NOMO-1 treated with DMSO at 0.1 percent for 48 hours (cell line): ENCODE results near the gene MACROD1.
A peak's percentile ranks its signal among the peaks of the same experiment; 100 is the strongest.

ENCODE experiments used
- DNase-seq: peaks from one replicate; lab custom pipeline; 2025; ENCODE audit not compliant: unreplicated experiment; lab: John Stamatoyannopoulos, UW

Gene MACROD1

DNA sequence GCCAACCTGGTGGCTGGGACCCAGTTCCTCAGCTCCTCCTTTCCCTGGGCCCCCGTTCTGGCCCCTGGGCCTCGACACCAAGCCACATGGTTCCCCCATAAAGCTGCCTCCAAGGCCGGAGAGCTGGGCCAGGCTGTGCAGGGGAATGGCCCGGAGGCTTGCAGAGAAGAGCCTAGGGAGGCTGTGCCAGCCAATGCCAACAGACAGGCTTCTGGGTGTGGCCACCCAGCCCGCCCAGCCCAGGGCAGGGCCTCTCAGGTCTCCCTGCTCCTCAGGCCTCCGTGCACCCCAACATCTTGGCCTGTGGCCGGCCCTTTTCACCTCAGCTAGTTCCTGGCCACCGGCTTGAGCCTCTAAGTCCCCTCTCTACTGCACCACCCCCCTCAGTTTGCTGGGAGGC is 147.6 kb downstream of the MACROD1 start:
- no peak for DNase-seq

DNA sequence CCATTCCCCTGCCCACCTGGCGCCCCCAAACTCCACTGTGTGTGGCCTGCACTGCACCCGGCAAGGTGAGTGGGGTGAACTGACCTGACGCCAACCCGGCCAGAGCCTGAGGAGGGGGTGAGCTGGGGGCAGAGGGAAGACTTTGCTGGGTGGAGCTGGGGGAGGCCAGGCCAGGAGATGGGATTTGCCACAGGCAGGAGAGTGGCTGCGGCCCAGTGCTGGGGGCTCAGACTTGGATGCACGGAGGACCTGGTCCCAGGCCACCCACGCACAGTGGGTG is 148.0 kb downstream of the MACROD1 start:
- no peak for DNase-seq

DNA sequence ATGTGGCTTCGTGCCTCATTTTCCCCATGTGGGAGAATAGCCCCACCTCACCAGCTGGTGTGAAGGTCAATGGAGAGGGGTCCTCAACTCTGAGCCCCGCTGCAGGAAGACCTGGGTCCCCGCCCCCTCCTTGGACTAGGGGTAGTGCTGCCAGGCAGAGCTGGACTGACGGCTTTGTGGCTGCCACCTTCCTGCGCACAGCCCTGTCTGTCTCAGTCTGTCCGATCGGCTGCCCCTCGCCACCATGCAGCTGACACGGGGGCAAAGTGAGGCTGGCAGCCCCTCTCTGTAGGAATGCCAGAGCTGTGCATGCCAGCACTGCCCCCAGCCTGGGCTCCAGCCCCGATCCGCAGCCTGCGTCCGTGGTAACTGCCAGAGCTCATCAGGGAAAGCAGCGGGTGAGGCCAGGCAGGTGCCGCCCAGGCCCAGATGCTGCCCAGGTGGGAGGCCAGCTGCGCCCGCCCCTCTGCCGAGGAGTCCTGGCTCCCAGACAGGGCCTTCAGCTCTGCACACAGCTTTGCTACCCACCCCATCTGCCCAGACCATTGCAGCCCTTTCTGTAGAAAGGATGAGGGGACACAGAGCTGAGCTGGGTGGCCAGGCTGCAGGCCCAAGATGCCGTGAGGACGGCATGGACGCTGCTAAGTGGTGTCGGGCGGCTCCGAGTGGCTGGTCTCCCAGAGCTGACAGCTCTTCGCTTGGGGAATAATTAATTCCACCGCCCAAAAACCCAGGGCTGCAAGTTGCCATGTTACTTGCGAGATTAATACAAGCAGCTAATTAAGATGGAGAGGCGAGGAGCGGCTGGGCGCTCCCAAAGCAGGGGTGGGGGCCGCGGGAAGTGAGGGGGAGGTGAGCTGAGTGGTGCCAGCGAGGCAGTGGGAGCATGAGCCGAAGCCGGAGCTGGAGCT is 149.7 kb downstream of the MACROD1 start:
- DNase-seq, result no peak

DNA sequence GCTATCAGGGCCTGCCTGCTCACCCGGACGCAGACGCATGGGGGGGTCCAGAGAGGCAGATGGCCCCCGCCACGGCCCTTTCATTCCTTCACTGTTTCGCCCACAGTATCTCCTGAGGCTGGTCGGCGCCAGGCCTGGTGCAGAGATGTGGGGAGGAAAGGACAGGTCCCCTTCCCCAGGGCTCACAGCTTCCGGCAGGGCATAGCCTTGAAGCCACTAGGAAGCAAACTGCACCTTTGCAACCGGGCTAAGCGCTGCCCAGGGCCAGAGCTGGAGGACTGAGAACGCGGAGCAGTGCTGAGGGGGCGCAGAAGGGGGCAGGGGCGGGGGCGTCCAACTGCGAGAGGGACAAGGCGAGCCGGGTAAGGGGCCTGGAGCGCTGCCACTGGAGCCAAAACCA is 150.4 kb downstream of the MACROD1 start:
- DNase-seq, result no peak

DNA sequence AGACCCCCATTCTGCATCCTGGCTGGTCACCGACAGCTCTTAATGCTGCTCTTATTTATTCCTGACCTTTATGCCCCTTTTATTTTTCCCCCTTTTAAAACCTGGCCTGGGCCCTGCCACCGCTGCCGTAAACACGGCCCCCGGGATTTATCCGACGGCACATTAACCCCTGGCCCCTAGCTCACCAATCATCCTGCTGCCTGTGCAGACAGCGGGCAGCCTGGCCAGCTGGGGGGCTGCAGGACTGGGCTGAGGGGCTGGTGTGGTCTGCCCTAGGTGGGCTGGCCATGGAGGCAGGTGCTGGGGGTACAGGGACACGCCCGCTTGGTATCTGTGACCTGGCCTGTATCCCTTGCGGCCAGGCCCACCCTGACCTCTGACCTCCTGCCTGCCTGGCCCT is 151.6 kb downstream of the MACROD1 start:
- DNase-seq, result no peak

DNA sequence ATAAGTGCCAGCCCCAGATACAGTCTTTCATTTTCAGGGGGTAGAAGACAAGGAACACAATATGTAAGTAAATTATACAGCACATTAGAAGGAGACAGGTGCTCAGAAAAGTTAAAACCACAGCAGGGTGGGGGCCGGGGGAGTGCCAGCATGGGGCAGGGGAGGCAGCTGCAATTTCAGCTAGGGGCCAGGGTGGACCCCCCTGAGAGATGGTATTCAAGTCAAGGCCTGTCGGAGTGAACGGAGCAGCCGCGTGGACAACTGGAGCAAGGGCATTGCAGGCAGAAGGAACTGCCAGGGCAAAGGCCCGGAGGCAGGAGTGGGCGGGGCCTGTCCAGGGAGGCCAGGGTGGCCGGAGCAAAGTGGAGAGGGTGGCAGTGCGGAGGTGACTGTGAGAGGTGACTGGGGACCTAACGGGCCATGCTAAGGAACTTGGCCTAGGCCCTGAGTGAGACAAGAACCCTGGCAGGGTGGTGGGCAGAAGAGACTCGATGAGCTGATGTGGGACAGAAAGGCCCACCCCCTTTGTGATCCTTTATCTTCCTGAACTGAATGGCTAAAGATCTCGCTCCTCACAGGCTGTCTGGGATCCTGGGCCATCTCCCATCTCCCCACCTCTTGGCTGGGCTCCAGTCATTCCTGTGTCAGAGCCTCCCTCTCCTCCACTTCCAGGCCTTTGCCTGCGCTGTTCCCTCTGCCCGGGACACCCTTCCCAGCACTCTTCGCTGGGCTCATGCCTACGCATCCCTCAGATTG is 152.6 kb downstream of the MACROD1 start:
- DNase-seq, result no peak

DNA sequence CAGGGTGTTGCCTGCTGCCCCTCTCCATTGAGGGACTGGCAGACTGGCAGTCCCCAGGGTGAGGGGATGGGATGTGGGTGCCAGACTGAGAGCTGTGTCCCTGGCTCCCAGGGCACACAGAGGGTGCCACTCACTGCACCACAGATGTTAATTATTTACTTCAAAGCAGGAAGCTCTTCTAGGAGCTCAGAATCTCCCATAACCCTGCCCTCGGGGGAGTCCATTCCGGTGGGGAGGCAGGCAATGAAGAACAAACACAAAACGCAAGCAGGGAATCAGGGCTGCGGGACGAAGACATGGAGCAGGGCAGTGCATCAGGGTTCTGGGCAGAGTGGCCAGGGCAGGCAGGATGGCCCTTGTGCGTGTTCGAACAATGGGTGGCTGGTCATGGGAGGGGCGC is 154.5 kb downstream of the MACROD1 start:
- no peak for DNase-seq

DNA sequence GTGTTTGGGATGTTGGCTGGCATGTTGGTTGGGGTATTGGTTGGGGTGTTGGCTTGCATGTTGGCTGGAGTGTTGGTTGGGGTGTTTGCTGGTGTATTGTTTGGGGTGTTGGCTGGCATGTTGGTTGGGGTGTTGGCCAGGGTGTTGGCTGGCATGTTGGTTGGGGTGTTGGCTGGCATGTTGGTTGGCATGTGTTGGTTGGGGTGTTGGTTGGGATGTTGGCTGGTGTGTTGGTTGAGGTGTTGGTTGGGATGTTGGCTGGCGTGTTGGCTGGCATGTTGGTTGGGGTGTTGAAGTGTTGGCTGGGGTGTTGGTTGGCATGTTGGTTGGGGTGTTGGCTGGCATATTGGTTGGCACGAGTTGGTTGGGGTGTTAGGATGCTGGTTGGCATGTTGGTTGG is 155.1 kb downstream of the MACROD1 start:
- DNase-seq, result no peak

DNA sequence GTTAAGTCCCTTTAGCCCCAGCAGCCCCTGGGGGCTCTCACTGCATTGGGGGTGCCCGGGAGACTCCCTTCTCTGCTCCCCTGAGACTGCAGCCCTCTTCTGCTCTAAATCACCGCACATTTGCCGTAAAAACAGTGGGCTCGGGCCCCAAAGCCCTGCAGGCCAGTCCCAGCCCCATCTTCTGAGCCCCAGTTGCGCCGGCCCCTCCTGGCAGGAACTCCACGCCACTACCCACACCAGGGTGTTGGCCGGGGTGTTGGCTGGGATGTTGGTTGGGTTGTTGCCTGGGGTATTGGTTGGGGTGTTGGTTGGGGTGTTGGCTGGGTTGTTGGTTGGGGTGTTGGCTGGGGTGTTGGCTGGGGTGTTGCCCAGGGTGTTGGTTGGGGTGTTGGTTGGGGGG is 156.2 kb downstream of the MACROD1 start:
- DNase-seq, result no peak

DNA sequence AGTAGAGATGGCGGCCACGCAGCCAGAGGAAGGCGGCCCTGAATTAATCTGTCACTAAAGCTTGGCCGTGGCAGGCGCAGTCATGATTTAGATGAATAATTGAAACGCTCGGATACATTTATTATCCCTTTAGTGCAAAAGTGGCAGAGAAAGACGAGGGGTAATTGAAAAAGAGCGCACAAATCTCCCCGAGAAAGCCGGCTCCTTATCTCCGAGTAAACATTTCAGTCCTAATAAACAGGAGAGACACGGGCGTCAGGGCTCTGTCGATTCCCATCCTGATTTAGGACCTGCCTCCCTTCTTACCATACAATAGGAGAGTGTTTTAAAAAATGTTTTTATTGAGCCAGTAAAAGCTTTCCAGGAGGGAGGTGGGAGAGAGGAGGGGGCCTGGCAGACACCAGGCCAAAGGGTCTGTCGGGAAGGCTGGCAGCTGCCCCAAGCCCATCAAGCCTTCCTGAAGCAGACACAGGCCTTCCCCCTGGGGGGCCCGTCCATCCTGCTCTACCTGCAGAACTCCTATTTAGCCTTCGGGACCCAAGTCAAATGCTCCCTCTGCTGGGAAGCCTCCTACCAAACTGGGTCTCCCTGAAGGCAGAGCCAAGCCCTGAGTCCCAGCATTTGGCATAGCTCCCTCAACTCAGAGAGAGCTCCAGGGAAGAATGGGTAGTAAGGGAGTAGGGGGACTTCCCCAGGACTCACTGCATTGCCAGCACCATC is 156.8 kb downstream of the MACROD1 start:
- DNase-seq, result no peak

DNA sequence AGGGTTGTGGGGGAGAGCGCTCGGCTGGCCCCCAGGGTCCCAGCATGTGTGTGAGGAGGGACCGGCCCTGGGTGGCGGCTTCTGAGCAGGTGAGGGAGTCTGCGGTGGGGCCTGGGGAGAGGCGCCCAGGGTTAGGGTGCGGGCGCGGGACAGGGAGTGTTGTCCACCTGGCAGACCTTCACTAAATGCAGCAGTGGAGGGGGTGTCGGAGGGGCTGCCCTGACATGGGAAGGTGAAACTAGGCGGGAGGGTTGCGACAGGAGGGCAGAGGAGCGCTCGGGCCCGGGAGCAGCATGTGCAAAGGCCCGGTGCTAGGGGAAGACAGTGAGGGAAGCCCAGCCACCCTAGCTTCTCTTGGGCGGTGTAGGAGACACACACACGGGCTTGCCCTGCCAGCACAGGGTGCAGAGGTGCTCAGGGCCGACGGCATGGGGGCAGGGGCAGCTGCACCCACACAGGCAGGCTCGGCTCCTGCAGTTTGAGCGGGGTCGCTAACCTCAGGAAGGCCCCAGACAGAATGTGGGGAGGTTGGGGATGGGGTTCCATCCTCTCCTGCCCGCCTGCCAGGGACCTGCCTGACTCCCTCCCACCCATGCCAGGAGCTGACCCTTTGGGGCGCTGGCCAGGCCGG is 157.5 kb downstream of the MACROD1 start:
- no peak for DNase-seq

DNA sequence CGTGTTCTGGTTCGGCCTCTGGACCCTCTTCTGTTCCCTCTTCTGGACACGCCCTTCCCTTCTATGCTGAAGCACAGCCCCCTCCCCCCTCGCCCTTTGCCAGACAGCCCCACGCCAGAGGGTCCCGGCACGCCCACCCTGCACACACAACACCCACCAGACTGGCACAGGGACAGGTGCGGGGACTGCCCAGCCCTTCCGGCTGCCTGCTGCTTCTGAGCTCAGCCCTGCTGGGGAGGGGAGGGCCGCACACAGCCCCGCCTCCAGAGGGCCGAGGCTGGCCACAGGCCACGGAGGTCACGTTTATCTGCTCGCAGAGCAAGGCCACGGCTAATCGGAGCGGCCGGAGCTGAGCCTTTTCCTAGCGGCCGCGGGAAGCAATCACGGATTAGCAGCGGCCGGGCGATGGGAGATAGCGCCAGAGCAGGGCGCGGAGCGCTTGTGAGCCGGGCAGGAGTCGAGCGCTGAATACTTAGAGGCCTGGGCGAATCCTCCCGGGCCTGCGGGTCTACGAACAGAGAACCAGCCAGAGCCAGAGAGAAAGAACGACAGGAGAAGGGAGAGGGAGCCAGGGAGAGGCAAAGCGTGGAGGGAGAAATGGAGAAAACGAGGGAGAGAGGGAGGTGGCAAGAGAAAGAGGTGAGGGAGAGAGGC is 158.2 kb downstream of the MACROD1 start:
- DNase-seq, result no peak

DNA sequence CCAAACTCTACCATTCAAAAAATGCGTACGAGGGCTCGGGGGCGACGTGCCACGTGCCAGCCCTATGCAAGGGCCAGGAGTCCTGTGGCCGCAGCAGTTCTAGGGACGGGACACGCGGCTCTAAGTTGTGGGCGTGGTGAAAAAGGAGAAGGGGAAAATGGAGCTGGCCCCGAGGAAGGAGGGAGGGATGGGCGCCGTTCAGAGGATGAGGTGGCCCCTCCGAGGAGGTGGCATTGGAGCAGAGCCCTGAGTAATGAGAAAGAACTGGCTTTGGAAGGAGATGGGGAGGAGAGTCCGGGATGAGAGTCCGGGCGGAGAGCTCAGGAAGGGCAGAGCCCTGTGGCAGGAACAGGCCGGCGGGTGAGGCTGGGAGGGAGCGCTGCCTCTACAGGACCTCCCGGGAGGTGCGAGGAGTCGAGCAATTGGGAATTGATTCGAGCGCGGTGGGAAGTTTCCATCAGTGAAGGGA is 158.7 kb downstream of the MACROD1 start:
- DNase-seq, result peak; percentile 58

DNA sequence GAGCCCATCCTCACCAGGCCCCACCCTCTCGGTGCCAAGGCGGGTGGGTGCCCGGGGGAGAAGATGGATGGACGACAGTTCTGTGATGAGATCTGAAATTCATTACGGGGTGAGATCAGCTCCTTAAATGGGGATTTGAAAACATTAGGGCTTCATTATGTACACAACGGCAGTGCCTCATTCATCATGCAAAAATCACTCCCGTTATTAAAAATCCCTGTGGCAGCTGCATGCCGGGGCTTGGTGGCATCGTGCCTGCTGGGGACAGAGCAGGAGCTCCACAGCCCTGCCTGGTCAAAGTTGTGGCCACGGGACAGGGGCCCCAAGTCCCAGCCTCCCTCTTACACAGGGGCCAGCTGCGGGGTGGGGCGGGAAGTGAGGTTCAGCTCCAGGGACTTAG is 159.5 kb downstream of the MACROD1 start:
- DNase-seq, result no peak

DNA sequence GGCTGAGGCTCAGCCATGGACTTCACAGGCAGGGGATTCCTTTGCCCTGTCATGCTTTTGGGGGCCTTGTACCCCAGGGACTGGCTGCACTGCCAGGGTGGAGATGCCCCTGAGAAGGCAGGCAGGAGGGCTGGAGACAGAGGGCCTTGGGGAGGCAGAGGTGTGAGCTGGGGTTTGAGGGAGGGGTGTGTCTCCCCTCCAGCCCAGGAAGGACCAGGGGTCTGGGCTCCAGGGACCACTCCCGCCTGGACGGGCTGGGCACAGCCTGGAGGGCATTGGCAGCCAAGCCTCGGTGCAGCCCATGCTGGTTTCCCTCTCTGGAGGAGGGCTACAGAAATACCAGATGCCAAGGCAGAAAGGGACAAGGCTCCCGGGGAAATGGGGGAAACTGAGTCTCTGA is 160.2 kb downstream of the MACROD1 start:
- no peak for DNase-seq

DNA sequence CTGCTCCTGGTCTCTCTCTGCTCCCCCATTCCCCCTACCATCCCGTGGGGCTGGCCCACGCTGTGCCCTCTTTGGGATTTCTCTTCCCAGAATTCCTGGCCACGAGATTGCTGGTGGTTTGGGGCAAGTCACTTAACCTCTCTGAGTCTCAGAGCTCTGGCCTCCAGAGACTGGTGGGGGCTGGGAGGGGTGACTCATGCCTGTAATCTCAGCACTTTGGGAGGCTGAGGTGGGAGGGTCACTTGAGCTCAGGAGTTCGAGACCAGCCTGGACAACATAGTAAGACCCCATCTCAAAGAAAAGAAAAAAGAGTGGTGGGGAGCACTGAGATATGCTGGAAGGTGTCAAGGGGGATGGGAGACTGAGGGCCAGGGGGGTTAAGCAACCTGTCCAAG is 161.3 kb downstream of the MACROD1 start:
- DNase-seq, result no peak

DNA sequence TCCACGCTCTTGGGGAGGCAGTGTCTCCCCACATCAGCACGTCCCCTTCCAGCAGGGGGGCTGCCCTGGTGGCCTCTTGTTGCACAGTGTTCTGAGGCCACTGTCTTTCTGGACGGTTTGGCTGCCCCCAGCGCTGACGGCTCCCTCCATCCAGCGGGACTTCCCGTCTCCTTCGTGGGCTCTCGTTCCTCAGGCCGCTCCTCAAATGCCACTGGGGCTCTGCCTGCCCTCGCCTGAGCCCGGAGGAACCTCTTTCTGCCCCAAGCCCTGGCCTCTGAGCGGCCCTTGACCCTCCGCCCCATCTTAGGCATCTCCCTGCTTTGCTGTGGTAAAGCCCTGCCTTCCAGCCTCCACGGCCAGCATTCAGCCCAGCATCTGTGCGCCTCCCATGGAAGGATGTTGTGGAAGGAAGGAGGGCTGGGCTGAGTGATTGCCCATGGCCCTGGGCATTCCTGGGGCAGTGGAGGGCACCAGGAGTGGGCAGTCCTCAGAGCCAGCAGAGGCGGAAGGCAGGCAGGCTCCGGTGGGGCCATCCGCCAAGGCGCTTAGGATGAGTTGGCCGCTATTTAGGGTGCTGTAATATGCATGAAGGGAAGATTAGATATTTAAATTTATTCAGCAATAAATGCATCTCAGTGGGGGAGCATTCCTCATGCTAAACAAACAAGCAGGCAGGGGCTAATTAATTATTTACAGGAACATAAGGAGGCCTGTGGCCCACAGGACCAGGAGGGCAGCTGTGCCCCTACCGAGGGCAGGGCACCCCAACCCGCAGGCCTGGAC is 161.9 kb downstream of the MACROD1 start:
- no peak for DNase-seq

DNA sequence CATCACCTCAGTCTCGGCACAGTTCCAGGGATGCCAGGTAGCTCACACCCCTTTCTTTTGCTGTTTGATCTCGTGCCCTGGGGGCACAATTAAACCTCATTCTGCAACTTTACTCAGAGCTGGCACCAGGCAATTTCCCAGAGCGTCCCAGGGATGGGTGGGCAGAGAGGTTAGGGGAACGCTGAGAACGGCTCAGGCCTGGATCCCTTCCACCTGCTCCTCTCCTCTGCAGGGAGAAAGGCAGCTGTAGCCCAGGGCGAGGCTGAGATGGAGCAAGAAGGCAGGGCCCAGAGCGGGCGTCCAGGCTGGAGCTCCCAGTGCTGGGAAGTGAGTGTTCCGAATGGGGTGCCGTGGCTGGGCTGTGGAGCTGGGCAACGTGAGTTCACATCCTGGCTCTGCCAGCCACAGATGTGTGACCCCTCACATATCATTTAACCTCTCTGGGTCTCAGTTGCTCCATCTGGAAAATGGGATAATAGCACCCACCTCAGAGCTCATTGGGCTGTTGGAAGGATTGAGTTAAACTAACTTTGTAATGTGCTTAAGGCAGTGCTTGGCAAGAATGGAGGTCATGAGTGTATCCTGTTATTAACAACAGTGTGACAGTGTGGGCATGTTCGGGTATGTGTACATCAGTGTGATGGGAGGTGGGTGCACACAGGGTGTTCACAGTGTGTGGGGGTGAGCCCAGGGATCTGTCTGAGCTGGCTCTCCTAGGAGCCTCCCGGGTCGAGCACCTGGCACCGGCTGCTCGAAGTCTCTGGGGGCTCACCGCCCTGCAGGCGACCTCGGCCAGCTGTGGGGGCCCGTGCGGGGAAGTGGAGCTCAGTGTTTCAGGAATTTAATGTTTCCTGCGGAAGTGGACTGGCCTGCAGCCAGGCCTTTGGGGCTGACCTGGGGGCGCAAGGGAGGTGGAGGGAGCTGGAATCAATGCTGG is 164.2 kb downstream of the MACROD1 start:
- DNase-seq, result no peak
